NOMO-1 treated with DMSO at 0.1 percent for 48 hours (cell line): ENCODE measurements around the gene THUMPD2.
"Not testable (repeated sequence)": the region's sequence is repeated elsewhere in the genome, so short reads cannot be mapped to it uniquely, and the experiment has no call there.

Source experiments
- DNase-seq: peaks from one replicate; lab custom pipeline; 2025; ENCODE audit not compliant: unreplicated experiment; lab: John Stamatoyannopoulos, UW

The THUMPD2 gene, protein sequence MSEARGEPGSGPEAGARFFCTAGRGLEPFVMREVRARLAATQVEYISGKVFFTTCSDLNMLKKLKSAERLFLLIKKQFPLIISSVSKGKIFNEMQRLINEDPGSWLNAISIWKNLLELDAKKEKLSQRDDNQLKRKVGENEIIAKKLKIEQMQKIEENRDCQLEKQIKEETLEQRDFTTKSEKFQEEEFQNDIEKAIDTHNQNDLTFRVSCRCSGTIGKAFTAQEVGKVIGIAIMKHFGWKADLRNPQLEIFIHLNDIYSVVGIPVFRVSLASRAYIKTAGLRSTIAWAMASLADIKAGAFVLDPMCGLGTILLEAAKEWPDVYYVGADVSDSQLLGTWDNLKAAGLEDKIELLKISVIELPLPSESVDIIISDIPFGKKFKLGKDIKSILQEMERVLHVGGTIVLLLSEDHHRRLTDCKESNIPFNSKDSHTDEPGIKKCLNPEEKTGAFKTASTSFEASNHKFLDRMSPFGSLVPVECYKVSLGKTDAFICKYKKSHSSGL

DNA sequence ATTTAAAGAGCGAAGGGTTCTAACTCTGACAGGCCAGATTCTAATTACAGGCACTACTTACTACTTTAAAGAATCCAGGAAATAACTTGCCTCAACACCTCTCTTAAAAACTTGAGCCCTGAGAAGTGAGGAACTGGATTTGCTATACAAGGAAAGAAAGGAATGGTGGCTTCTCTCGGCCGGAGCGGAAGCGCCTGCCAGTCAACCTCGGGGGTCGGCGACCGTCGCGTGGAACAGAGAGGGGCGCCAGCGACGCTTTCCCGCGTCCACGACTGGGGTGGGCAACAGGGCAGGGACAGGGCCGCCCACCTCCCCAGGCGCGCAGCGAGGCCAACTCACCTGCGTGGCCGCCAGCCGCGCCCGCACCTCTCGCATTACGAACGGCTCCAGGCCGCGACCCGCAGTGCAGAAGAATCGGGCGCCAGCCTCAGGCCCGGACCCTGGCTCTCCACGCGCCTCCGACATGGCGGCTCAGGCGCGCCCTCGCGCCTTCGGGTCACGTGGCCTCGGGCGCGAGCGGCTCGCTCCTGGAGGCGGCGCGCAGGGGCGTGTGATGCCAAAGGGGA is at the start of gene THUMPD2:
Gene THUMPD2, minus strand, starts transcription at position 484 of the 566 bp plus-strand sequence. Its CDS starts 19 bp downstream, at position 465.
- DNase-seq = peak; percentile 55

DNA sequence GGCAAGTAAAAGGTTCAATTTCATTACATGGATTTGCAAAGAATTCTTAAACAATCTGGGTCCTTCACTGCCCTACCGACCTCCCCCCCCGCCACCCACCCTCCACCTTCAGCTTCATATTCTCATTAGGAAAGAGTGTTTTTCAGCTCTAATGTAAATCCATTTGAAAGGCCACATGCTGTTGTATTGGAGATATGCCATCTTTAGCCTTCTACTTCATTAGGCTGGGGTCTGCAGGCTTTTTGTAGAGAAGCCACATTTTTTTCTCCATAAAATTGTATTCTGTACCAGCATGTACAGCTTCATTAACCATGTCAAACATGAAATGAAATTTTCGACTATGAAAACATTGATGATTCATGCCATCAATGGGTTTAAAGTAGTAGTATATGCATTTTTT is 42.8 kb upstream of the THUMPD2 start:
- DNase-seq = no peak

DNA sequence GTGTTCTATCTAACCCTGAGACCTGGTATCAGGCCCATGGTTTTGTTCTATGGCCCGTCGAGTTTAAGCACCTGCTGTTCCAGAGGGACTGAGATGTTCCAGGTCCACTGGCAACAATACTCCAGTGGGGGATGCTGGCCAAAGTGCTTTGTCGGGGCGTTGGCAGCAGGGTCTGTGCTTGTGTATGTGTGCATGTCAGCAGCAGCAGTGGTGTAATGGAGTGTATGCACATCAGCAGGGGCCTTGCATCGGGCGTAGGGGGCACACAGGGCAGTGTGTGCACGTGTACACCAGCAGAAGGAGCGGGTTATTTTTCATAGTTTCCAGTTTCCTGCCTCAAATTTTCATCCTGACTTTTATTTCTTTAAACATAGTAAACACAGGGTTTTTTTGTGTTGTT is 37.8 kb upstream of the THUMPD2 start:
- no peak for DNase-seq

DNA sequence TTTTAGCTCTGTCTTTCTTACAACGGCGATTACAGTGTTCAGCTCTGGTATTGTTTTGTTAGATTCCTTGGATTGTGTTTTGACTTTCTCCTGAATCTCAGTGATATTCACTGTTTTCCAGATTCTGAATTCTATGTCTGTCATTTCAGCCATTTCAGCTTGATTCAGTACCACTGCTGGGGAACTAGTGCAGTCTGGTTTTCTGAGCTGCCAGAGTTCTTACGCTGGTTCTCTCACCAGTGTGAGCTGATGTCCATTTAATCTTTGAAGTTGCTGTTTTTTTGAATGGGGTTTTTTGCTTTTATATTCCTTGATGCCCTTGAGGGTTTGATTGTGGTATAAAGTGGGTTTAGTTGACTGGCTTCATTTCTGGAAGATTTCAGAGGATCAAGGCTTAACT is 37.4 kb upstream of the THUMPD2 start:
- DNase-seq = no peak

DNA sequence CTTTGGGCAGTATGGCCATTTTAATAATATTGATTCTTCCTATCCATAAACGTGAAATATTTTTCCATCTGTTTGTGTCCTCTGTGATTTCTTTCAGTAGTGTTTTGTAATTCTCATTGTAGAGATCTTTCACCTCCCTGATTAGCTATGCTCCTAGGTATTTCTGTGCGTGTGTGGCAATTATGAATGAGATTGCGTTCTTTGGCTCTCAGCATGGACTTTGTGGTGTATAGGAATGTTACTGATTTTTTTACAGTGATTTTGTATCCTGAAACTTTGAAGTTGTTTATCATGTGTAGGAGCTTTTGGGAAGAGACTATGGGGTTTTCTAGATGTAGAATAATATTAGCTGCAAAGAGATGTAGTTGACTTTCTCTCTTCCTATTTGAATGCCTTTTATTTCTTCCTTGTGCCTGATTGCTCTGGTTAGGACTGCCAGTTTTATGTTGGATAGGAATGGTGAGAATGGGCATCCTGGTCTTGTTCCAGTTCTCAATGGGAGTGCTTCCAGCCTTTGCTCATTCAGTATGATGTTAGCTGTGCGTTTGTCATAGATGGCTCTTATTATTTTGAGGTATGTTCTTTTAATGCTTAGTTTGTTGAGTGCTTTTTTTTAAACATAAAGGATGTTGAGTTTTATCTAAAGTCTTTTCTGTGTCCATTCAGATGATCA is 27.0 kb upstream of the THUMPD2 start:
- no peak for DNase-seq

DNA sequence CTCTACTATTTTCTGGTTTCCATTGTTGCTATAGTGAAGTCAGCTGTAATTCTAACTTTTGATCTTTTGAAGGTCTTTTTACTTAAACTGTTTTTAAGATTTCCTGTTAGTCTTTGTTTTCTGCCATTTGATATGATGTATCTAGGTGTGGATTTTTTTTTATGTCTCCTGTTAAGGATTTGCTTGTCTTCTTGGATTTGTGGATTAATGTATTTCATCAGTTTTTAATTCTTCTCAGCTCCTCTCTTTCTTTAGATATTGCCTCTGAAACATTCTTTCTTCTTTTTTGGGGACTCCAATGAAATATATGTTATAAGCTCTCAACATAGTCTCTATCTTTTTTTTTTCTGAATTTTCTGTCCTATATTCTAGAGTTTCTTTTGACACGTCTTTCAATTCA is 24.8 kb upstream of the THUMPD2 start:
- DNase-seq = no peak

DNA sequence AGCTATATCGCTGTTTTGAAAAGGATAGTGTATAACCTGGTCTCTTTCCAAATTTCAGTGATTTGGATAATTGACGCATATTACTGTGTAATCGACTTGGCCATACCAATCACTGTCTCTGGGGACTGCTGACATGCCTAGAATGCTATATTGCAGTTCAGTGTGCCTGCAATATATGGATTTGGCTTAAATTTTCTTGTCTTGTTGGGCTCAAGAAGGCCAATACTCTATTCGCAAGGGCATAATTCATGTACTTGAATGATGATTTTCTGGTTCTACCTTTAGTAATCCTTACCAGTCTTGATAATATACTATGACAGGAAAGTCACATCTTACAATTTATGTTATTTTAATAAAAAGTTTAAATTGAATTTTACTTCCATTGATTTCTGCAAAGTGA is 21.7 kb upstream of the THUMPD2 start:
- DNase-seq = no peak

DNA sequence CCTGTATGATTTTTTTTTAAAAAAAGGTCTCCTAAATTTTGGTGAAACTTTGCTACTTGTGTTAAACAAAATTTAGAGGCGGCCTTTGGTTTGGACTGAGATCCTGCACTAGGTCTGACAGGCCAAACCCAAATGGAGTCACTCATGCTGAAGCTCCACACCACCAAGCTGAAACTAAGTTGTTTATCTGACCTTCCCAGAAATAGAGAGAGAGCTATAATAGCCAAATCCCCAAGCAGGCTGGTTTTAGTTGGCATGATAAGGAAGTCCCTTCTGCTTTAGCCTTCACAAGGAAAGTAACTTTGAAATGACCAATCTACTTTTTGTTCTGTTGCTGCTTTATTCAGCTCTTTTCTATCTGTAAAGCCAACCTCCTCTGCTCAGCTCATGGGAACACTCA is 17.1 kb upstream of the THUMPD2 start:
- no peak for DNase-seq

DNA sequence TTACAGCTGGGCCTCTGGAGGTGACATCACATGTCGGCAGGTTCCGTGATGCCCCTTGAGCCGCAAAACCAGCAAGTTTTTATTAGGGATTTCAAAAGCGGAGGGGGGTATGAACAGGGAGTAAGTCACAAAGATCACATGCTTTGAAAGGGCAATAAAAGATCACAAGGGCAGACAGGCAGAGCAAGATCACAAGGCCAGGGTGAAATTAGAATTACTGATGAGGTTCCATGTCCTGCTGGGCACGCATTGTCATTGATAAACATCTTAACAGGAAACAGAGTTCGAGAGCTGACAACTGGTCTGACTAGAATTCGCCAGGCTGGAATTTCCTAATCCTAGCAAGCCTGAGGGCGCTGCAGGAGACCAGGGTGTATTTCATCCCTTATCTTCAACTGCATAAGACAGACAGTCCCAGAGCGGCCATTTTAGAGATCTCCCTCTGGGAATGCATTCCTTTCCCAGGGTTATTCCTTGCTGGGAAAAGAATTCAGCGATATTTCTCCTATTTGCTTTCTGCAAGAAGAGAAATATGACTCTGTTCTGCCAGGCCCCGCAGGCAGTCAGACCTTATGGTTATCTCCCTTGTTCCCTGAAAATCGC is 11.3 kb upstream of the THUMPD2 start:
- DNase-seq = not testable (repeated sequence)

DNA sequence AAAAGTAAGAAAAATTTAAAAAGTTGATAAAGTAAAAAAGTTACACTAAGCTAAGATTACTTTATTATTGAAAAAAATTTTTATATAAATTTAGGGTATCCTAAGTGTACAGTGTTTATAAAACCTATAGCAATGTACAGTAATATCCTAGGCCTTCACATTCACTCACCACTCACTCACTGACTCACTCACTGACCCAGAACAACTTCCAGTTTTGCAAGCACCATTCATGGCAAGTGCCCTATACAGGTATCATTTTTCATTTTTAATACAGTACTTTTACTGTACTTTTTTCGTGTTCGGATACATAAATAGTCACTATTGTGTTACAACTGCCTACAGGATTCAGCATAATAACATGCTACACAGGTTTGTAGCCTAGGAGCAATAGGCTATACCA is 8.9 kb upstream of the THUMPD2 start:
- no peak for DNase-seq

DNA sequence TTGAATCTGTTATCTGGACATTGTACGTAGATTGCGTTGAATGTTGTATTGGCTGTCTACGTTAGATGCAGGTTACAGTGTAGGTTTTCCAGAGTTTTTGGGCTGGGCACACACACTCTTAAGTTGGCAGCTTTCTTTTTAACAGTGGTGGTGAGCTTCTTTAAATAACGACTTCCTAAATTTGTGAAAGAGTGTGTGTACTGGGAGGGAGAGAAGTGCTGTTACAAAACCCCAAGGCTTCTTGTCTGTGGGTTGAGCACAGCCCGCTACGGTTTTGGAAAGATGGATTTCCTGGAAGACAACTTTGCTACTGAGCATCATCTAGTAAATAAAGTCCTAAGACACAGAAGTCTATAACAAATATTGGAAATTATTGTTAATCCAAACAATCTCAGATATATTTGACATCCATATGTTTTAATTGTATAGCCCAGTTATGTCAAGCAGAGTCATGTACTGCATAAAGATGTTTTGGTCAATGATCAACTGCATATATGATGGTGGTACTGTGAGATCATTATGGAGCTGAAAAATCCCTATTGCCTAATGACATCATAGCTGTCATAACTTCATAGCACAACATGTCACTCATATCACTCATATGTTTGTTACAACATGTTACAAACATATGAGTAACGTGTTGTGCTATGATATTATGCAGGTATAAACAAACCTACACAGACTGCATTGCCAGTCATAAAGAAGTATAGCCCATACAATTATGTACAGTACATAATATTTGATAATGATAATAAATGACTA is 7.9 kb upstream of the THUMPD2 start:
- DNase-seq = peak; percentile 55

DNA sequence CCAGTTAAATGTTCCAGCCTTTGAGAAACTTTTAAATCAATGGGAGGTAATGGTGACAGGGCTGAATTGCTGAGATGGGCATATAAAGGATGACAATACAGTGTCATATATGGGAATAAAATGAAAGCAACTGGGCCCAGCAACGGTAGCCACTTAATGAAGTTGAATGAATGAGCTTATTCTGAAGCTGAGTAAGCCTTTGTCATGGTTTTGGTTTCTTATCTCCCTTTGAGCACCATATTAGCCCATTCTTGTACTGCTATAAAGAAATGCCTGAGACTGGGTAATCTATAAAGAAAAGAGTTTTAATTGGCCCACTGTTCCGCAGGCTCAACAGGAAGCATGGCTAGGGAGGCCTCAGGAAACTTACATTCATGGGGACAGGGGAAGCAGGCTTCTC is 3.5 kb upstream of the THUMPD2 start:
- no peak for DNase-seq

DNA sequence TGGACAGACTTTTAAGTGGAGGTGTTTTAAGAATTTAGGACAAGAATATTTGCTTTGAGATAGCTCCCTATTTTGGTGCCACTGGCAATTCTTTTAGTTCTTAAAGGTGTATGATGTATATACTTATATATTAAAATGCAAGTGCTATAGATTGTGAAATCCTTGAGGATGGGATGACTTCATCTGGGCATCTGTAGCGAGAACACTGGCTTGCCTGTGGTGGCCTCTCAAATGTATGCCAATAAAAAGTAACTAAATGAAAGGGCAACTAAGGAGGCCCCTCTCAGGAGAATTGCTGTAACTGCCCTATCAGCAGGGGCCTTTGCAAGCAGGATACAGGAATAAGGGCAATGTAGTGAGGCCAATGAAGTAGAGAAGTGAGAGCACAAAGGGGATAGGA is 2.6 kb upstream of the THUMPD2 start:
- peak; percentile 12 for DNase-seq

DNA sequence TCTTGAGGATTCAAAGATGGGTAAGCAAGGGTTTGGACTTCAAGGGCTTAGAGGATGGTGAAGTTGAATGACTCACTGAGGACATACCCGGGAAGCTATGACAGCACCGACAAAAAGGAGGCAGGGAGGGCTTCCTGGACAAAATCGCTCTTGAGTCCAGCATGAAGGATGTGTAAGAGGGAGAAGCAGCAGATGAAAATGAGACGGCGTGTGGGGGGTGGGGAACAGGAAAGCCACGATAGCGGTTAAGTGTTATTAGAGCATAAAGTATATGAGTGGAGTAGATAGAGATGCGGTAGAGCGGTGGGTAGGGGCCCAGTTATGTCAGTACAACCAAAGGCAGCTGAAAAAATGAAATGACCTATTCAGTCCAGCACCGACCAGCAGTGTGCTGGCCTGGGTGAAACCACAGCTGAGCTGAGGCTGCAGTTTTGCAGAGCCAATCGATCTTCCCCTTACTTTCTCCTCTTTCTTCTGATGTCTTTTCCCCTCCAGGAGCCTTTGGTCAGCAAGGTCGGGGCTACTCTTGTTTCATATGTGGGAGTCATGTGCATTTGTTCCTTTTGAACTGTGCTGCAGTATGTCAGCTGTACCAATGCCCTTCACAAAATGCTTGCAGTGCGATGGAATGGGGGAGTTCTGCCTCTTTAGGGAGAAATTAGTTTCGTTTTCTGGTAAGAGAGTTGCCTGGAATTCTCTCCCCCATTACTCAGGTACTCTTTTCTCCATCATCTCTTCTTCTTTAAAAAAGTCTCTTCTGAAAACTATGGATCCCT is 2.0 kb upstream of the THUMPD2 start:
- DNase-seq = peak; percentile 11

DNA sequence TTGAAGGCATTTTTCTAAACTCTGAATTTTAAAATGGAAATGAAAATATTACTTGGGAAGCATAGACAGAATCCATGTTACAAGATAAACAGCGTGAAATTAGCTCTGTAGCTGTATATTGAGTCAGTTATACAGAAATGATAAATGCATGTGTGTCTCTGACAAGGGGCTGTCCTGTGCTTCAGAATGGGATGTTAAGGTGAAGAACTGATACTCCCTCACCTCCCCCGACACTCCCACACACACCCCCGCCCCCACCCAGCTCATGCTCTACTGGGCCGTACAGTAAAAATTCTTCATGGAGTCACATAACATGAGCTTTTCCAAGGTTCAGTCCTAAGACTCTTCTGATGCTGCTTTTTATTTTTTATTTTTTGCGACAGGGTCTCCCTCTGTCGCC is 869 bp upstream of the THUMPD2 start:
- no peak for DNase-seq

DNA sequence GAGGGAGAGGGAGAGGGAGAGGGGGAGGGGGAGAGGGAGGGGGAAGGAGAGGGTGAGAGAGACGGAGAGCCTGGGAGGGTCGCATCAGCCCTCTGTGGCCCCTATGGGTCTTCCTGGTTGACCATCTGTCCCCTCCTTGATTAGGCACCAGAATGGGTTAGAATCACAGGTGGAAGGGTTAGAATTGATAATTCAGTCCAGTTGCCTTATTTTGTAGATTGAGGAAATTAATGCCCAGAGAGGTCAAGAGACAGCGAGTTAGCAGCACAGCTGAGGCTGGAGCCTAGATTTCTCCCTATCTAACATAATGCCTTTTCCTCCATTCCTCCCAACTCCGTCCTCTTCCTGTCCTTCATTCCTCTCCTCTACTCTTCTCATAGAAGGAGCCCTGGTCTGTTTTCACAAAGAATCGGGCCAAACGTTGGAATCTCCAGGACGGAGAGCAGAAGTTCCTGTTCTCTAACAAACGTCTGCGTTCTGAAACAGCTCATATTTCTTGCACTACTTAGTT is 338 bp upstream of the THUMPD2 start:
- DNase-seq = peak; percentile 7

DNA sequence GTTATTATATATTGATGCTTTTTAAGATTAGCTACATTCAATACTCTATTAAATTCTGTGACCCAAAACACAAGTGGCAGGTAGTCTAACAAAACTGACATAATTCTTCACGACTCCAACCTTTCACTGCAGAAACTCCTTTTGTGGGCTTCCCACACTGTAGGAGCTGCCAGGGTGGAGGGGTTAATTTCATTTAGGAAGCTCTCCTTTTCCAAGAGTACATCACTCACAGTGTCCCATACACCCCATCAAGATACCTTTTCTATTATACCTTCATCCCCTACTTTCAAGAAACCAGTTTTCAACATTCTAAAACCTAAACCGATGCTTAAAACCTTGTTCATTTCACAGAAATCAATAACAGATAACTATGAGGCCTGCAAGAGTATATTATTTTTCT is 825 bp downstream of the THUMPD2 start:
- no peak for DNase-seq

DNA sequence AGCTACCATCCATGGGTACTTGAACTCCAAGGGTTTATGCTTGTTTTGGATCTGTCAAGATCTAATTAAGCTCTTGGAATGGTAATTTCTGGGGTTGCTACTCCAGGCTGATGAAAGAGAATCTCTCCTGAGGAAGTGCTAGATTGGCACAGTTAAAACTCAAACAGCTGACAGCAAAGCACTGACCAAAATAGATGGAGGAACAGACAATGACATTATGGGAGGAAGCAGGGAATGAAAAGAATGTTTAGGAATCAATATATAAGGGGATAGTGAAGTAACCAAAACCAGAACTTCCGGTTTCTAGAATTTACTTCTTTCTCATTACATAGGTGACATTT is 6.3 kb downstream of the THUMPD2 start:
- no peak for DNase-seq

DNA sequence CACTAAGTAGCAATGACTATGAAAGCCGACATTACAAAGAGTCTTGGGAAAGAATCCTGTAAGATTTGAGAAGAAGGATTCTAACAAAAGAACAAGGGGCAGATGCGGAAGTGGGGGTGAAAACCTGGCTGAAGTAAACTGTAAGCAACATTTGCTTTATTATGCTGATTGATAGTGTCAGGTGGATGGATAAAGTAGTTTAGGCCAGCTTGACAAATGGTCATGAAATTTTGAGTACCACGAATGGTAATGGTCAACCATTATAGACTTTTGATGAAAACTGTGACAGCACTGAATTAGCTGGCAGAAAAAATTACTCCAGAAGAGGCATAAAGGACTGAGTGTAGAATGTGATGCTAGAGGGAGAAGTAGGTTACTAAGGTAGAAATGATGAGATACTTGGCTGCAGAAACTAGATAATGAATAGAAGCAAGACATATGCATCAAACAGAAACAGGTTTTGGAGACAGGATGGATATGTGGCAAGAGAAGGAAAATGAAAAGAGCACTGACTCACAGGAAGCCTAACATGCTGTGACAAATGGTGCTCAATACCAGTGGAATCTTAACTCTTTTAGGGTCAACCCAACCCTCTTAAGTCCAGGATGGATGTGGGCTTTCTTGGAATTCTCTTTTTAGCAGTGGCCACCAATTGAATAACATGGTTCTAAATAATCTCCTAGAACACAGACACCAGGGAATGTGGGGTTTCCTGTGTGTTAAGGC is 6.8 kb downstream of the THUMPD2 start:
- DNase-seq = no peak
